HG03280 (cell line): ENCODE data around the gene GADL1.

Source experiments
- ATAC-seq: cut with Tn5 transposase; IDR thresholded peaks from one replicate; pipeline ENCODE4 v1.9.1; 2021; ENCODE audit warnings: mild to moderate bottlenecking, moderate library complexity; ENCODE audit not compliant: unreplicated experiment

GADL1 gene

DNA sequence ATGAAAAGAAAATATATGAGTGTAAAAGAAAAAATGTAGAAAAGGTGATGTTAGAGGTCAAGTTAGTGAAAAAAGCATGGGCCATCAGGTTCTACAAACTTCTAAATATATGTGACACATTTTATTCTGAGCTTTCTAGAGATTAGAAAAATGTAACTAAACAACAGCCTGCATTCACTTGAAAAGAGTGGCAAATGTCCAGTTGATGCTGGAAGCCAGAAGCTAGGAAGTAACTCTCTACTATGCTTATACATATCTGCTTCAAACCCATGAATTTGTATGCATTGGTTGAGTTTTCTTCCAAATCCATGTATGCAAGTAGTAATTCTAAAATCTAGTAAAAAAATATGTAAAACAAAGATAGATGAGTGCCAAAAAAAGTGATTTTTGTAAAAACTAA lies 164.5 kb downstream of the GADL1 start:
- ATAC-seq = no peak

GRCh38 chr3:30729512-30729911 lies 164.9 kb downstream of the GADL1 start:
- no peak for ATAC-seq

GRCh38 chr3:30728143-30728542 lies 166.3 kb downstream of the GADL1 start:
- ATAC-seq = no peak

- ATAC-seq = no peak
Observed at GRCh38 chr3:30724863-30725262, 169.6 kb downstream of the GADL1 start.

DNA sequence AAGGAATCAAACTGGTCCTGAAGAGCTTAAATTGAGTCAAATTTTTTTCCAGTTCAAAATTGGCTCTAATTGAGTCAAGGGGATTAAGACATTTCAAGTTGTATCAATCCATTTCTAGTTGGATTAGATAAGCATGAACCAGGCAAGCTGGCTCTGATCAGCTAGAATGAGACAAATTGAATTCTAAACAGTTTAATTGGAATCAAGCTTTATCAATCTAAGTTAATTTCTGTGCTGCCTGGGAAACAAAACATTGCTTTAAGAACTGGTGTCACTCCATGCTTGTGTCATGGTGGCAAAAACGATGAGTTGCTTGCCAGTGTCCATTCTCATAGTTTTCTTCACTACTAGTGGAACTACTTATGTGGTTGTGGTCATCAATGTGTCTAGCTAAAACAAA lies 171.2 kb downstream of the GADL1 start:
- ATAC-seq = no peak

- no peak for ATAC-seq
Observed at GRCh38 chr3:30721314-30721634, 173.2 kb downstream of the GADL1 start.

- ATAC-seq = no peak
Observed at GRCh38 chr3:30720586-30721313, 173.7 kb downstream of the GADL1 start.

DNA sequence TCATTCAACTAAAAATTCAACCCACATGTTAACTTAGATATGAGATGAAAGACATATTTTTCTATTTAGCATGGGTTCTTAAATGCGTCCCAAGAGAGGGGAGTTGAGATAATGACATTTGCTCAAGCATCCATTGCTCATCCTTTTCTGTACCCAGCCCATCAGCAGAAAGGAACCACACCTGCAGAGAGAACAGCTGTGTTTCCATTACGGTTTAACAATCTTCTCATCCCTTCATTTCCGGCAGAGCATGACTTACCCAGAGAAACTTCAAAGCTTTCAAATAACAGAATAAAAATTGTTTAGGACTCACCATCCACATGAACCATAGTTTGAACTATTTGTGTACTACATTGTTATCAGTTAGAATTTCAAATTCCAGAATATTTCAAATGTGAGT lies 174.9 kb downstream of the GADL1 start:
- no peak for ATAC-seq

DNA sequence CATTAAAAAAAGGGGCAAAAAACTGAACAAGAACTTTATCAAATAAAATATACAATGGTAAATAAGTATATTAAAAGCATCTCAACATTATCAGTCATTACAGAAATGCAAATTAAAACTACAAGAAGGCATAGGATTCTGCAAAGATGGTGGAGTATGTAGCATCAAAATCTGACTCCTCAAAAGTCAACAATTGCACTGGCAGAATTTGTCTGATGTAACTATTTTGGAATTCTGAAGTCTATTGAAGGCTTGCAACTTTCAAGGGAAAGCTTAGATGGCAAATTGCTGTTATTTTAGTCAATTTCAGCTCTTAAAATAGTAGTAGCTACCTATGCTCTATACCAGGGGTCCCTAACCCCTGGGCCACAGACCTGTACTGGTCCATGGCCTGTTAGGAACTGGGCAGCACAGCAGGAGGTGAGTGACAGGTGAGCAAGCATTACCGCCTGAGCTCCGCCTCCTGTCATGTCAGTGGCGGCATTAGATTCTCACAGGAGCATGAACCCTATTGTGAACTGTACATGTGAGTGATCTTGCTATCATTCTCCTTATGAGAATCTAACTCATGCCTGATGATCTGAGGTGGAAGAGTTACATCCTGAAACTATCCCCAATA lies 180.5 kb downstream of the GADL1 start:
- ATAC-seq = no peak

- ATAC-seq = no peak
Observed at GRCh38 chr3:30712991-30713390, 181.5 kb downstream of the GADL1 start.

DNA sequence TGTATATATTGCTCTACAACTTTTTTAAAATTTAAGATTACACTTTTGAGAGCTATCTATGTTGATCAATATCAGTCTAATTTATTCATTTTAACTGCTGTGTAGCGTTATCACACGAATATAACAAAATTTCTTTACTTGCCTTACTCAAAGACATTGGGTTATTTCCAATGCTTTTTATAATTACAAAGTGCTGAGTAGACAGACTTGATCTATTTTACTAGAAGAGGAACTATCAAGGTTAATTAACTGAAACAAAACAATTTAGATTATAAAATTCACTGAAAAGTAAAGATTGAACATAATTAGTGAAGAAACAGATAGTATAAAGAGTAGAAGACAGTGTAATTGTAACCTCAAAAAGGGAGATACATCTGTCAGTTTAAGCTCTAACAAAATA lies 182.6 kb downstream of the GADL1 start:
- no peak for ATAC-seq

DNA sequence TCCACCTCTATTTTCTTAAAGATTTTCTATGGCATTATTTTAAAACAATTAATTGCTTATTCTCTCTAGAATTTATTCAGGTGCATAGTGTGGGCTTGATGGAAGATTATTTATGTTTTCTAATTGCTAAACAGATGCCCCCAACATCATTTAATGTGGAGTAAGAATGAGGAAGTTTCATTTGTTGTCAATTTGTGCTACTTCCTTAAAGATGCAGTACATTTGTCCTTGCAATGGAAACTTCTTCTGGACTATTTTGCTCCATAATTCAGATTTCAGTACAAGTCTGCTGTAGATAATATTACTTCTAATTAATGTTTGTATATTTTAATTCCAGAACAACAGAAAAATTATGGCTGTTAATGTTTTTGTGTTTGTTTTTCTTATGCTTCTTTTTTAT lies 183.3 kb downstream of the GADL1 start:
- no peak for ATAC-seq

DNA sequence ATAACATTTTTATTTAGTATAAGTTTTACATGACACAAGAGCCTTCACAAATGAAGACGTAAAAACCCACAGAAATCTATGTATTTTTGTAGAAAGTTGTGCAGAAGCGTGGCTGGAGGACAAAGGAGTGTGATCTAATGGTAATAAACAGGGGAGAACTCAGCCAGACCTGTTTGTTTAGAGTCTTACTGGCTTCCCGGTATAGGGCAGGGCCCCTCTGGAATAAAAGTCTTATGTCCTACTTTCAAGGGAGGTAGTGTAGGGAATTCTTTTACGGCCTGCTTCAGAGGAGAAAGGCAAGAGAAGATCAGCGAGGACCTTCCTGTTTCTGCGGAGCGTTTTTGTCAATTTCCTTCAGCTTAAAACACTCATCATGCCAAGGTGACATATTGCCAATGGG lies 184.4 kb downstream of the GADL1 start:
- no peak for ATAC-seq

DNA sequence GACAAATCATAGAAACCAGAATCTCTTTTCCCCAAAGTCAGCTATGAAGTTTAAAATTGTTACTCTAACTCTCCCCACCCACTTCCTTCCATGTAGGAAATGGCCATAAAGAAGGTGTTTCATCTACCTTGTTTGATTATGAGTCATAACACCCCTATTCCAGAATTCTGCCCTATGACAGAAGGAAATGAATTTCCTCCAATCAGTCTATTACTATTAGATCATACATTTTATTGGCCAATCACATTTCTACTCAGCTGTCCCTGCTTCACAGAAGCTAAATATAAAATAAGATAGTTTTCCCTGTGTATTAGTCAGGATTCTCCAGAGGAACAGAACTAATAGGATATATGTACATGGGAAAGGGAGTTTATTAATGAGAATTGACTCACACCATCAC lies 186.0 kb downstream of the GADL1 start:
- ATAC-seq = no peak

DNA sequence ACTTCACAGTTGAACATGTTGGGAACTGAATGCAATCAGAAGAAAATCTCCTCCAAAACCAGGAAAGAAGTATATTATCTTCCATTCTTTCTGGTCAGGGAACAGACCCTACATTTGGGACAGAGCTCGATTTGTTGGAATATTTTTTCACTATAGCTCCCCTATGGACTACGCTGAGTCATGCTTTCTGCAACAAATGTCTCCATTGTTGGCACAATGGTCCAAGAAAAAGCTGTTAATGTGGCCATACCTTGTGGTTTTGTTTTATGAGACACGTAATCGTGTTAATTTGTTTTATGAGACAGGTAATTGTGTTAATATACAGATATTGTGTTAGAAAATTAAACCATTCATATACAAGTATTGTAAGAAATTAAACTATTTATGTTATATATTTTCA lies 186.6 kb downstream of the GADL1 start:
- no peak for ATAC-seq

- no peak for ATAC-seq
Observed at GRCh38 chr3:30704931-30705890, 189.2 kb downstream of the GADL1 start.

GRCh38 chr3:30702828-30703397 lies 191.5 kb downstream of the GADL1 start:
- no peak for ATAC-seq

DNA sequence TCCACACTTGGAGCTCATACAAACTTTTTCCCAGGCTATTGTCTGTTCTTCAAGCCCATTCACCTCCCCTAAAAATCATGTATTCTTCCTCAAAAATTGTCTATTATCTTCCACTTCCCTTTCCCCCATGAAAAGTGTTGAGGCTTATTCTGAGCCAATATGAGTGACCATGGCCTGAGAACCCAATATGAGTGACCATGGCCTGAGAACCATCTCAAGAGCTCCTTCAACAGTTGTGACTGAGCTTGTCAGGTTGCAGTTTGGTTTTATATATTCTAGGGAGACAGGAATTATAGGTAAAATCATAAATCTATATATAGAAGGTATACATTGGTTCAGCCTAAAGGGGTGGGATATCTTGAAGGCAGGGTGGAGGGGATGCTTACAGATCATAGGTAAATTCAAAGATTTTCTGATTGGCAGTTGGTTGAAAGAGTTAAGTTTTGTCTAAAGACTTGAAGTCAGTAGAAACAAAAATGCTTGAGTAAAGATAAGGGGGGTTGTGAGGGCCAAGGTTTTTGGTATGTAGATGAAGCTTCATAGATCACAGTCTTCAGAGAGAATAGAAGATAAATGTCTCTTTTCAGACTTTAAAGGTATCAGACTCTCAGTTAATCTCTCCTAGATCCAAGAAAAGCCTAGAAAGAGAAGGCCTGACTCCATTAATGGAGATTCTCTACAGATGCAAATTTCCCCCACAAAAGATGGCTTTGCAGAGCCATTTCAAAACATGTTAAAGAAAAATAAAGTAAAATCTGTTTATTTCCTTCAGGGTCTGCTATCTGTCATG lies 192.2 kb downstream of the GADL1 start:
- no peak for ATAC-seq

DNA sequence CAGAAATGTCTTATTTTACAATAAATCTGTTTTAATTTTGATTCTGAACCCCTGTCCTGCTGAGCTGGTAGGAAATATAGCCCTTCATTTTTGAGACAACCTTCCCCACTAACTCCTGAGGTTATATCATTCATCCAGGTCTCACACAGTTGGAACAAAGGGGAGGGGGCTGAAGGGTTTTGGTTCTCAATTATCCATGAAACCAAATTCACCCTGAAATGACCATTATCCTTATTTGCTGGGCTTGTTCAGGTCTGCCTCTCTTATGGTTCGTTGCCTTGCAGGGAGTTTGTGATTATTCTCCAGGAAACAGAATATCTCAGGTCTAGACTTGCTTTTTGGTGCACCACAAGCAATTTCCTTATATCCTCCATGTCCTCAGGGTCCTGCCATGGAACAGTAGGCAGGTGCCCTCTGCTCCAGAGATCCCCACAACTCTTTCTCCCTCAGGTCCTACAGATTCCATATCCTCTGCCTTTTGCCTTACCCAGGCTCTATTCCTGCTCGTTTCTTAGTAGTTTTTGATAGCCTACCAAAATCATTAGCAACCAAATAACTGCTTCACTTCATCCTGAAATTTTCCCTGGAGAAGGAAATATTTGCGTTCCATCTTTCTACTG lies 193.6 kb downstream of the GADL1 start:
- no peak for ATAC-seq

- no peak for ATAC-seq
Observed at GRCh38 chr3:30699927-30700326, 194.5 kb downstream of the GADL1 start.
